Right lobe of liver (tissue), 6 donors: ENCODE measurements around the gene ARHGEF7. TPM values are rescaled to one million over a fixed set of nuclear protein-coding genes. Genes with fewer than 3 reads are reported as not detected.

ENCODE experiments used
- ATAC-seq, 4 donors: fragments of 200-7000 bp; cut with Tn5 transposase; one replicate each; pipeline ENCODE4 v1.9.1; 2020; ENCODE audit warnings: mild to moderate bottlenecking in 4 of 4, moderate library complexity in 4 of 4
- DNase-seq, 3 donors: peaks; one replicate each; pipeline ENCODE4 v3.0.0-alpha.2; 2020
- H3K27ac ChIP-seq, 3 donors: fragments of 200-600 bp; one replicate each; pipeline ENCODE4 v1.8.0; 2022
- H3K27me3 ChIP-seq, 2 donors: fragments of 200-600 bp; one replicate each; pipeline ENCODE4 v1.8.0; 2022
- H3K36me3 ChIP-seq, 4 donors: fragments of 200-600 bp; sonication (generic) in 1 of 4; one replicate each; pipeline versions ENCODE4 v1.5.1 to v1.8.0; 2017 to 2022; ENCODE audit warnings: control low read depth in 1 of 4
- H3K4me1 ChIP-seq, 4 donors: fragments of 200-600 bp; sonication (generic) in 1 of 4; one replicate each; pipeline versions ENCODE4 v1.5.1 to v1.8.0; 2017 to 2022; ENCODE audit warnings: control low read depth in 1 of 4
- H3K4me3 ChIP-seq, 3 donors: fragments of 200-600 bp; one replicate each; pipeline ENCODE4 v1.8.0; 2022
- H3K9me3 ChIP-seq, 4 donors: fragments of 200-600 bp; sonication (generic) in 1 of 4; one replicate each; pipeline versions ENCODE4 v1.5.1 to v1.8.0; 2017 to 2022; ENCODE audit warnings: control low read depth in 1 of 4
- CTCF ChIP-seq, 4 donors: fragments of 200-600 bp in 3 of 4; fragments of 450-650 bp in 1 of 4; IDR thresholded peaks; one replicate each; pipeline versions ENCODE4 v1.5.1 to v1.8.0; 2016 to 2022; ENCODE audit warnings: antibody characterized with exemption in 4 of 4, mild to moderate bottlenecking in 2 of 4
- POLR2A ChIP-seq: fragments of 450-650 bp; IDR thresholded peaks from one replicate; pipeline ENCODE4 v1.6.1; 2017; ENCODE audit warnings: antibody characterized with exemption, mild to moderate bottlenecking
- WGBS: methylation state at CpG from one replicate; pipeline ENCODE4 v1.1.6; 2018; ENCODE audit warnings: low coverage, low lambda C conversion rate; ENCODE audit not compliant: insufficient coverage; ENCODE audit errors: missing lambda C conversion rate; 5-methylcytosine and 5-hydroxymethylcytosine counted together
- intact Hi-C, 2 donors: fragments of 100-400 bp; cut with DNase I; formaldehyde crosslinking; loops; one replicate each; pipeline versions ENCODE4 v1.11.2 to v1.14.1; 2022
- total RNA-seq, 6 experiments: library from RNA; depleted of rRNA in 2 of 6; stranded (reverse); fragments of >200 nt in 2 of 6; fragmentation: NEBNext Ultra II Directional in 3 of 6; extraction: Animal tissue kit (Norgen Biotek cat#: 25700) in 3 of 6; gene quantifications; one replicate each; pipeline versions ENCODE4 v1.1.0 to v1.2.4, GENCODE V29; 2016 to 2023
- donor health status: DM: no; HTN: yes; CAD: no.
- donor health status: DM: no; HTN: no; CAD: no.
- donor health status: DM: no; HTN: no; CAD: no.
- donor health status: DM: no; HTN: yes; CAD: no.
- donor health status: DM: no; HTN: yes; CAD: no.

The ARHGEF7 gene
- total RNA-seq, 6 experiments from 2014 or later = 22.0 to 40.1 (median 33.8) TPM

GRCh38 chr13:111325941-111326620 lies 211.0 kb downstream of the ARHGEF7 start:
- H3K27ac ChIP-seq = no peak overlapping the region
- no peak for TF ChIP-seq CTCF (IDR thresholded peaks at IDR 0.05)
- TF ChIP-seq POLR2A = no peak
- ATAC-seq (no peak), DNase-seq (no peak)
- no peaks in the 10 kb centered on the region for H3K9me3 ChIP-seq
- intact Hi-C loops = no loop called here
- H3K27me3 ChIP-seq = no peaks in the 10 kb centered on the region
- no peak overlapping the region for H3K4me3 ChIP-seq
- H3K36me3 ChIP-seq = no peaks in the 10 kb centered on the region
- H3K4me1 ChIP-seq = no peaks in the 10 kb centered on the region
- WGBS = 84% methylated on average over 34 of the region's 37 CpGs

GRCh38 chr13:111326621-111326965 lies 211.5 kb downstream of the ARHGEF7 start:
- intact Hi-C loops = no loop called here
- WGBS = 82% methylated on average over 8 of the region's 15 CpGs
- DNase-seq = no peak

GRCh38 chr13:111326981-111327642 lies 212.0 kb downstream of the ARHGEF7 start:
- Histone ChIP-seq H3K9me3 (no peaks in the 10 kb centered on the region), H3K4me3 (no peak overlapping the region), H3K27me3 (no peaks in the 10 kb centered on the region), H3K27ac (no peak overlapping the region), H3K36me3 (no peaks in the 10 kb centered on the region), H3K4me1 (no peaks in the 10 kb centered on the region)
- ATAC-seq = no peak
- no peak for DNase-seq
- 96% methylated on average over 4 of the region's 16 CpGs for WGBS
- TF ChIP-seq POLR2A = no peak
- no peak for TF ChIP-seq CTCF (IDR thresholded peaks at IDR 0.05)
- intact Hi-C loops = no loop called here

More at GRCh38 chr13:111326621-111326965, 211.5 kb downstream of the ARHGEF7 start:
- Histone ChIP-seq H3K36me3 (no peaks in the 10 kb centered on the region), H3K4me3 (no peak overlapping the region), H3K4me1 (no peaks in the 10 kb centered on the region), H3K9me3 (no peaks in the 10 kb centered on the region), H3K27me3 (no peaks in the 10 kb centered on the region), H3K27ac (no peak overlapping the region)
- TF ChIP-seq POLR2A = no peak
- no peak for TF ChIP-seq CTCF (IDR thresholded peaks at IDR 0.05)
- ATAC-seq = no peak

- ATAC-seq = no peak
- Histone ChIP-seq H3K27me3 (no peaks in the 10 kb centered on the region), H3K4me1 (no peaks in the 10 kb centered on the region), H3K9me3 (no peaks in the 10 kb centered on the region), H3K36me3 (no peaks in the 10 kb centered on the region), H3K27ac (no peak overlapping the region), H3K4me3 (no peak overlapping the region)
- TF ChIP-seq CTCF (IDR thresholded peaks at IDR 0.05) (no peak), POLR2A (no peak)
- WGBS = 86% methylated on average over 24 of the region's 32 CpGs
- intact Hi-C loops = no loop called here
- no peak for DNase-seq
Measured at GRCh38 chr13:111327730-111328573, 212.8 kb downstream of the ARHGEF7 start.
